H9 (cell line): ENCODE results near the gene ADCY5. TPM values are rescaled to one million over a fixed set of nuclear protein-coding genes. Genes with fewer than 3 reads are reported as not detected.

ENCODE experiments used
- DNase-seq: peaks from one replicate; pipeline ENCODE4 v3.0.0-alpha.2; 2017
- H2AFZ ChIP-seq: one replicate; pipeline ENCODE4 v1.6.1; 2013; ENCODE audit warnings: mild to moderate bottlenecking, low read length, control low read depth, moderate library complexity
- H2AK5ac ChIP-seq: 2 replicates; pipeline ENCODE4 v1.6.1; 2013; ENCODE audit warnings: low read length, control low read depth, mixed read lengths; ENCODE audit not compliant: insufficient read length
- H2BK120ac ChIP-seq: one replicate; pipeline ENCODE4 v1.6.1; 2013; ENCODE audit warnings: low read depth, mild to moderate bottlenecking, low read length, control low read depth, inconsistent platforms; ENCODE audit not compliant: poor library complexity, severe bottlenecking
- H2BK12ac ChIP-seq: 2 replicates; pipeline ENCODE4 v1.6.1; 2013; ENCODE audit warnings: low read length, control low read depth, mixed read lengths, low read depth; ENCODE audit not compliant: insufficient read length
- H2BK15ac ChIP-seq: 2 replicates; pipeline ENCODE4 v1.6.1; 2013; ENCODE audit warnings: low read depth, low read length, control low read depth
- H2BK20ac ChIP-seq: one replicate; pipeline ENCODE4 v1.6.1; 2013; ENCODE audit warnings: low read depth, mild to moderate bottlenecking, low read length, control low read depth, inconsistent platforms; ENCODE audit not compliant: poor library complexity, severe bottlenecking
- H2BK5ac ChIP-seq: 2 replicates; pipeline ENCODE4 v1.6.1; 2013; ENCODE audit warnings: low read length, control low read depth, mixed read lengths; ENCODE audit not compliant: insufficient read length
- H3K14ac ChIP-seq: 2 replicates; pipeline ENCODE4 v1.6.1; 2013; ENCODE audit warnings: low read length, control low read depth; ENCODE audit not compliant: insufficient read depth
- H3K18ac ChIP-seq: 2 replicates; pipeline ENCODE4 v1.6.1; 2013; ENCODE audit warnings: low read depth, mild to moderate bottlenecking, mixed read lengths, low read length, control low read depth; ENCODE audit not compliant: insufficient read length
- H3K23ac ChIP-seq: 2 replicates; pipeline ENCODE4 v1.6.1; 2013; ENCODE audit warnings: low read length, control low read depth, mixed read lengths, low read depth; ENCODE audit not compliant: insufficient read length
- H3K23me2 ChIP-seq: 2 replicates; pipeline ENCODE4 v1.6.1; 2013; ENCODE audit warnings: low read depth, mild to moderate bottlenecking, mixed read lengths, low read length, control low read depth; ENCODE audit not compliant: insufficient read length, poor library complexity, severe bottlenecking
- H3K27ac ChIP-seq: 2 replicates; pipeline ENCODE4 v1.5.1; 2013; ENCODE audit warnings: low read length, control low read depth, mixed read lengths, low read depth; ENCODE audit not compliant: insufficient read length
- H3K27me3 ChIP-seq: 2 replicates; pipeline ENCODE4 v1.6.1; 2013; ENCODE audit warnings: low read length, control low read depth, inconsistent platforms; ENCODE audit not compliant: insufficient read depth
- H3K4ac ChIP-seq: 2 replicates; pipeline ENCODE4 v1.6.1; 2013; ENCODE audit warnings: low read depth, mild to moderate bottlenecking, control low read depth, inconsistent platforms, low read length, moderate library complexity
- H3K4me1 ChIP-seq: 2 replicates; pipeline ENCODE4 v1.6.1; 2013; ENCODE audit warnings: low read length, control low read depth, inconsistent platforms; ENCODE audit not compliant: insufficient read depth
- H3K4me2 ChIP-seq: 2 replicates; pipeline ENCODE4 v1.6.1; 2013; ENCODE audit warnings: low read length, control low read depth, mixed read lengths; ENCODE audit not compliant: insufficient read length, insufficient read depth
- H3K56ac ChIP-seq: 2 replicates; pipeline ENCODE4 v1.6.1; 2013; ENCODE audit warnings: low read depth, mild to moderate bottlenecking, mixed read lengths, low read length, control low read depth; ENCODE audit not compliant: insufficient read length
- H3K79me1 ChIP-seq: 2 replicates; pipeline ENCODE4 v1.6.1; 2013; ENCODE audit warnings: low read depth, mild to moderate bottlenecking, moderate library complexity, low read length, control low read depth, inconsistent platforms; ENCODE audit not compliant: insufficient read depth, poor library complexity, severe bottlenecking
- H3K79me2 ChIP-seq: 2 replicates; pipeline ENCODE4 v1.6.1; 2013; ENCODE audit warnings: low read length, control low read depth, inconsistent platforms; ENCODE audit not compliant: insufficient read depth
- H3K9ac ChIP-seq: 2 replicates; pipeline ENCODE4 v1.6.1; 2013; ENCODE audit warnings: low read length, control low read depth, mixed read lengths; ENCODE audit not compliant: insufficient read length; ENCODE audit errors: extremely low read depth
- H3K9me3 ChIP-seq: one replicate; pipeline ENCODE4 v1.6.1; 2013; ENCODE audit warnings: low read depth, low read length, inconsistent platforms; ENCODE audit not compliant: control insufficient read depth
- H3T11ph ChIP-seq: one replicate; pipeline ENCODE4 v1.6.1; 2013; ENCODE audit warnings: mild to moderate bottlenecking, low read length, control low read depth, inconsistent platforms
- H4K20me1 ChIP-seq: one replicate; pipeline ENCODE4 v1.6.1; 2013; ENCODE audit not compliant: control insufficient read depth, insufficient read length, insufficient read depth
- H4K5ac ChIP-seq: 2 replicates; pipeline ENCODE4 v1.6.1; 2013; ENCODE audit warnings: low read depth, mild to moderate bottlenecking, mixed read lengths, low read length, control low read depth; ENCODE audit not compliant: insufficient read length
- H4K8ac ChIP-seq: replicated peaks from 2 replicates; pipeline ENCODE4 v1.6.1; 2013; ENCODE audit warnings: low read length, control low read depth, mixed read lengths, low read depth; ENCODE audit not compliant: insufficient read length
- H4K91ac ChIP-seq: 2 replicates; pipeline ENCODE4 v1.6.1; 2013; ENCODE audit warnings: low read depth, mild to moderate bottlenecking, moderate library complexity, mixed read lengths, low read length, control low read depth; ENCODE audit not compliant: insufficient read length
- H3K27ac Mint-ChIP-seq, 3 experiments: 2 replicates in 2 of 3; 3 replicates in 1 of 3; pipeline ENCODE4 v1.8.0; 2020 to 2021; ENCODE audit warnings: mixed read lengths in 3 of 3, mild to moderate bottlenecking in 1 of 3, moderate library complexity in 1 of 3
- H3K27me3 Mint-ChIP-seq: 2 replicates; pipeline ENCODE4 v1.8.0; 2021; ENCODE audit warnings: low read depth, mild to moderate bottlenecking, moderate library complexity, mixed read lengths
- H3K36me3 Mint-ChIP-seq, 3 experiments: 2 replicates in 2 of 3; 3 replicates in 1 of 3; pipeline ENCODE4 v1.8.0; 2020 to 2021; ENCODE audit warnings: low read depth in 3 of 3, mixed read lengths in 3 of 3; ENCODE audit not compliant: insufficient read depth in 1 of 3
- H3K4me1 Mint-ChIP-seq, 2 experiments: 2 replicates each; pipeline ENCODE4 v1.8.0; 2020; ENCODE audit warnings: mixed read lengths in 2 of 2
- H3K4me3 Mint-ChIP-seq, 2 experiments: 2 replicates in 1 of 2; 3 replicates in 1 of 2; pipeline ENCODE4 v1.8.0; 2020 to 2021; ENCODE audit warnings: mild to moderate bottlenecking in 2 of 2, mixed read lengths in 2 of 2, moderate library complexity in 1 of 2
- H3K9me3 Mint-ChIP-seq, 2 experiments: 2 replicates in 1 of 2; 3 replicates in 1 of 2; pipeline ENCODE4 v1.8.0; 2020; ENCODE audit warnings: mild to moderate bottlenecking in 2 of 2, mixed read lengths in 2 of 2, moderate library complexity in 1 of 2
- WGBS: extraction: QIAGEN DNeasy Blood & Tissue Kit; methylation state at CpG from one replicate; pipeline ENCODE4 v1.1.7; 2013; ENCODE audit warnings: missing lambda C conversion rate, low lambda C conversion rate, mixed read lengths; ENCODE audit not compliant: insufficient read length; ENCODE audit errors: extremely low coverage; 5-methylcytosine and 5-hydroxymethylcytosine counted together
- total RNA-seq: library from RNA; stranded (reverse); gene quantifications from 2 replicates; pipeline ENCODE4 v1.2.1, GENCODE V29; 2021
- TF ChIP-seq, protein P1 (sequence below): fragments of 200-600 bp; sonication (generic); conservative IDR thresholded peaks from 3 replicates; pipeline ENCODE4 v1.8.0; 2021; ENCODE audit warnings: antibody characterized with exemption, mild to moderate bottlenecking

The ADCY5 gene
- total RNA-seq, 1 experiment from 2014 or later = 5.0 TPM

DNA sequence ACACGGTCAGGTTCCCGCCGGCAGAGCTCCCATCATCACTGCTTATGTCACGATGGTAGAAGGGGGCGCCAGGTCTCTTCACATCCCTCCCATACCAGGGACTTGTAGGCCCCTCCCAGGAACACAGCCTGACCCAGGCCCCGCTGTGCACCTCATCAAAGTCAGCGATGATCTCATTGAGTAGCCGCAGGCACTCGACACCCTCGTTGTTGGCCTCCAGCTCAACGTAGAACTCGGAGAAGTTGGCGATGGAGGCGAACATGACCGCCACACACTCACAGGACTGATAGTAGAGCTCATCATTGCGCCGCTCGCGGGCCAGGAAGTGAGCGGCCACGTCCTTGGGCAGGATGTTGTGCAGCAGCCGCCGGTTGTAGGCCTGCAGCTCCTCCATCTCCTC, 157.9 kb downstream of the ADCY5 start:
- H3K27me3 ChIP-seq = no peaks in the 10 kb centered on the region
- H3K23ac ChIP-seq = no peak overlapping the region
- no peak overlapping the region for H3K14ac ChIP-seq
- H3T11ph ChIP-seq = no peak overlapping the region
- no peak overlapping the region for H2BK15ac ChIP-seq
- no peak overlapping the region for H2BK5ac ChIP-seq
- H2AK5ac ChIP-seq = no peak overlapping the region
- Mint-ChIP-seq H3K36me3 (peaks cover 27 to 32% (median 29%) of the 10 kb centered on the region in 3 experiments), H3K4me3 (no peak overlapping the region; a peak in 1 of 5 replicates), H3K27me3 (no peaks in the 10 kb centered on the region), H3K27ac (peak overlapping the region in 2 of 3 experiments; percentile 61 to 83; a peak in 3 of 7 replicates), H3K9me3 (no peaks in the 10 kb centered on the region; a peak in 1 of 5 replicates), H3K4me1 (peaks cover 0 to 5% of the 10 kb centered on the region in 2 experiments; a peak in 1 of 4 replicates)
- no peaks in the 10 kb centered on the region for H4K20me1 ChIP-seq
- no peak overlapping the region for H3K4me2 ChIP-seq
- H3K79me1 ChIP-seq = no peaks in the 10 kb centered on the region
- H2BK120ac ChIP-seq = no peak overlapping the region
- H4K8ac ChIP-seq = no peak overlapping the region
- no peaks in the 10 kb centered on the region for H3K79me2 ChIP-seq
- H3K27ac ChIP-seq = no peak overlapping the region
- H3K18ac ChIP-seq = no peak overlapping the region
- H2BK20ac ChIP-seq = no peak overlapping the region
- H3K4ac ChIP-seq = no peak overlapping the region
- H2BK12ac ChIP-seq = no peak overlapping the region
- no peaks in the 10 kb centered on the region for H3K9me3 ChIP-seq
- WGBS = no CpG with 5 or more reads among the region's 23 CpGs
- H3K9ac ChIP-seq = no peak overlapping the region
- no peak overlapping the region for H2AFZ ChIP-seq
- H3K56ac ChIP-seq = no peak overlapping the region
- no peaks in the 10 kb centered on the region for H3K4me1 ChIP-seq
- TF ChIP-seq, protein P1, sequence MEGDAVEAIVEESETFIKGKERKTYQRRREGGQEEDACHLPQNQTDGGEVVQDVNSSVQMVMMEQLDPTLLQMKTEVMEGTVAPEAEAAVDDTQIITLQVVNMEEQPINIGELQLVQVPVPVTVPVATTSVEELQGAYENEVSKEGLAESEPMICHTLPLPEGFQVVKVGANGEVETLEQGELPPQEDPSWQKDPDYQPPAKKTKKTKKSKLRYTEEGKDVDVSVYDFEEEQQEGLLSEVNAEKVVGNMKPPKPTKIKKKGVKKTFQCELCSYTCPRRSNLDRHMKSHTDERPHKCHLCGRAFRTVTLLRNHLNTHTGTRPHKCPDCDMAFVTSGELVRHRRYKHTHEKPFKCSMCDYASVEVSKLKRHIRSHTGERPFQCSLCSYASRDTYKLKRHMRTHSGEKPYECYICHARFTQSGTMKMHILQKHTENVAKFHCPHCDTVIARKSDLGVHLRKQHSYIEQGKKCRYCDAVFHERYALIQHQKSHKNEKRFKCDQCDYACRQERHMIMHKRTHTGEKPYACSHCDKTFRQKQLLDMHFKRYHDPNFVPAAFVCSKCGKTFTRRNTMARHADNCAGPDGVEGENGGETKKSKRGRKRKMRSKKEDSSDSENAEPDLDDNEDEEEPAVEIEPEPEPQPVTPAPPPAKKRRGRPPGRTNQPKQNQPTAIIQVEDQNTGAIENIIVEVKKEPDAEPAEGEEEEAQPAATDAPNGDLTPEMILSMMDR = no peak
- no peak overlapping the region for H4K91ac ChIP-seq
- no peak overlapping the region for H4K5ac ChIP-seq
- no peaks in the 10 kb centered on the region for H3K23me2 ChIP-seq
- peak; percentile 22 for DNase-seq
